Measurements from ENCODE around the gene ERF.

Gene ERF

GRCh38 chr19:42219812-42220750 lies 34.8 kb downstream of the ERF start, which contains the start of gene ZNF526:
Gene ZNF526 (plus strand): TSS chr19:42220312. CDS start chr19:42224404, 4,092 bp downstream.
- H3K4me3 ChIP-seq (replicated peaks; ENCODE audit: low read depth, low read length), result peak within 1 kb of the TSS; percentile 68
- peak; percentile 93 for DNase-seq (ENCODE audit: extremely low read depth, low read depth)
- TF ChIP-seq CTCF (IDR thresholded peaks at IDR 0.05; ENCODE audit: low read depth, low read length, missing control alignments), result no peak

- no peak for TF ChIP-seq CTCF (IDR thresholded peaks at IDR 0.05; ENCODE audit: low read depth, low read length, missing control alignments)
- peak within 1 kb of the TSS; percentile 86 for H3K4me3 ChIP-seq (replicated peaks; ENCODE audit: low read depth, low read length)
- peak; percentile 94 for DNase-seq (ENCODE audit: extremely low read depth, low read depth)
These were observed 37.1 kb downstream of the ERF start, which contains the start of gene DEDD2 for GRCh38 chr19:42217520-42218437. Gene DEDD2 (minus strand): TSS chr19:42217677. CDS start chr19:42217007, 670 bp downstream.

- DNase-seq (ENCODE audit: extremely low read depth, low read depth), result no peak
- TF ChIP-seq CTCF (IDR thresholded peaks at IDR 0.05; ENCODE audit: low read depth, low read length, missing control alignments), result no peak
- peak overlapping the region; percentile 86 for H3K4me3 ChIP-seq (replicated peaks; ENCODE audit: low read depth, low read length)
These were observed 38.0 kb downstream of the ERF start for GRCh38 chr19:42216653-42217519.

GRCh38 chr19:42214810-42215485 lies 40.0 kb downstream of the ERF start:
- no peak for TF ChIP-seq CTCF (IDR thresholded peaks at IDR 0.05; ENCODE audit: low read depth, low read length, missing control alignments)
- H3K4me3 ChIP-seq (replicated peaks; ENCODE audit: low read depth, low read length), result no peak overlapping the region
- no peak for DNase-seq (ENCODE audit: extremely low read depth, low read depth)

GRCh38 chr19:42212886-42213285 lies 42.0 kb downstream of the ERF start:
- no peak for DNase-seq (ENCODE audit: extremely low read depth, low read depth)
- no peak for TF ChIP-seq CTCF (IDR thresholded peaks at IDR 0.05; ENCODE audit: low read depth, low read length, missing control alignments)
- H3K4me3 ChIP-seq (replicated peaks; ENCODE audit: low read depth, low read length), result no peak overlapping the region

Measured in HFF-Myc (cell line).